ENCODE data around the gene NCBP1.
"Not testable (repeated sequence)": the region's sequence is repeated elsewhere in the genome, so short reads cannot be mapped to it uniquely, and the experiment has no call there.

Gene NCBP1

GRCh38 chr9:97673922-97674321, 40.3 kb downstream of the NCBP1 start:
- DNase-seq (ENCODE audit: low read depth in 2 of 2, low spot score in 1 of 2) = no peak

DNA sequence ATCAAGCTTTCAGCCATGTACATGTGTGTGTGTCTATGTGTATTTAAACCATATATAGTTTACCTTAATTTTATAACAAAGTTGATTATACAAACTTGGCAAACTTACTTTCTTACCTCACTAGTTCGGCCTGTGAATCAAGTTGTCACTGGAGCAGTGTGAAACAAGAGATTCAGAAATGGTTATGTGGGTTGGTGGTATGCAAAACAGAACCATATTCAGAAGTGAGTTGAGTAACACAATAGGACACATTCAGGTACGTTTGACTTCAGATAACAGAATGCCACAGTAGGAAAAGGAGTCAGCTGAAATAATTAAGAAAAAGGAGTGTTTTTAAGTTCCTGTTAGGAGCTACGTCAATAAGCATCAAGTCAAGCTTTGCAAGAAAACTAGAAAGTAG, 42.0 kb downstream of the NCBP1 start:
- DNase-seq (ENCODE audit: low read depth in 2 of 2, low spot score in 1 of 2) = no peak

GRCh38 chr9:97682242-97682641, 48.6 kb downstream of the NCBP1 start:
- no peak for DNase-seq (ENCODE audit: low read depth in 2 of 2, low spot score in 1 of 2)

- DNase-seq (ENCODE audit: low read depth in 2 of 2, low spot score in 1 of 2) = no peak
Observed at GRCh38 chr9:97688654-97689053, 55.0 kb downstream of the NCBP1 start.

DNA sequence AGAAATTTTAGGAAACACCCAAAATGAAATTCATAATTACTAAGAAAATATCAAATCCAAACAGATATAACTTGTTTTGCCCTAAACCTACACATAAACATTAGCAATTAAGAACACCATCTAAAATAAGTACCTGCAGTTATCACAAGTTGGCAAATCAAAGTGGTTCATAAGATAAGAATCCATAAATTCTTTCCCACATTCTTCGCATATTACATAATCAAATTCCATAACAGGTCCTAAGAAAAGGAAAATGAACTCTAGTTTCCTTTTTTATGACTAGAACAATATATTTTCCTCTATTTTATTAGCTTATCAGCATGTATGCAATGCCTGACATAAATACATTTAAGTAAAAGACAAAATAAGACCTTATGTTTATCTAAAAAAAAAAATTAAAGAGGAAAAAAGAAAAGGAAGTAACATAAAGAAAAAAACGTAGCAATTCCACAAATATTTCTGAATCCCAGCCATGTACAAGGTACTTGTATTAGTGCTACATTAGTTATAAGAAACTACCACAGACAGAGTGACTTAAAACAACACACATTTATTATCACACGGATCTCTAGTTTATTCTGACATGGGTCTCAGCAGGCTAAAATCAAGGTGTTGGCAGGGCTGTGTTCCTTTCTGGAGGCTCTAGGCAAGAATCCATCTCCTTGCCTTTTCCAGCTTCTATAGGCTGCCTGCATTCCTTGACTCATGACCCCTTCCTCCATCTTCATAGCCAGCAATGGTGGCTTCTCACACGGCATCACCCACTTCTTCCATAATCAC, 56.0 kb downstream of the NCBP1 start:
- no peak for DNase-seq (ENCODE audit: low read depth in 2 of 2, low spot score in 1 of 2)

DNA sequence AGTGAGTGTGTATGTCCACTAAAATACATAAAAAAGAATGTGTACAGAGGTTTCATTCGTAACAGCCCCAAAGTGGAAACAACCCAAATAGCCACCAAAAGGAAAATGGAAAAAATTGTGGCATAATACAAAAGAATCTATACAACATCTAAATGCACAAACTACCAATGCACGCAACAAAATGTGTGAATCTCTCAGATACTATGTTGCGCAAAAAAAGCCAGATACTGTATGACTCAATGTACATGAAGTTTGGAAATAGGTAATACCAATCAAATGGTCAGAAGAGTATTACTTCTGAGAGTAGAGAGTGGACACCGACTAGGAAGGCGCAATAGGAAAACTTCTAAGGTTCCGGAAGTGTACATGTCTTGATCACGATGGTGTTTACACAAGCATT, 61.1 kb downstream of the NCBP1 start:
- no peak for DNase-seq (ENCODE audit: low read depth in 2 of 2, low spot score in 1 of 2)

- DNase-seq (ENCODE audit: low read depth in 2 of 2, low spot score in 1 of 2) = no peak
Observed at GRCh38 chr9:97695390-97695789, 61.8 kb downstream of the NCBP1 start.

GRCh38 chr9:97695995-97696802, 62.6 kb downstream of the NCBP1 start:
- DNase-seq (ENCODE audit: low read depth in 2 of 2, low spot score in 1 of 2) = no peak

DNA sequence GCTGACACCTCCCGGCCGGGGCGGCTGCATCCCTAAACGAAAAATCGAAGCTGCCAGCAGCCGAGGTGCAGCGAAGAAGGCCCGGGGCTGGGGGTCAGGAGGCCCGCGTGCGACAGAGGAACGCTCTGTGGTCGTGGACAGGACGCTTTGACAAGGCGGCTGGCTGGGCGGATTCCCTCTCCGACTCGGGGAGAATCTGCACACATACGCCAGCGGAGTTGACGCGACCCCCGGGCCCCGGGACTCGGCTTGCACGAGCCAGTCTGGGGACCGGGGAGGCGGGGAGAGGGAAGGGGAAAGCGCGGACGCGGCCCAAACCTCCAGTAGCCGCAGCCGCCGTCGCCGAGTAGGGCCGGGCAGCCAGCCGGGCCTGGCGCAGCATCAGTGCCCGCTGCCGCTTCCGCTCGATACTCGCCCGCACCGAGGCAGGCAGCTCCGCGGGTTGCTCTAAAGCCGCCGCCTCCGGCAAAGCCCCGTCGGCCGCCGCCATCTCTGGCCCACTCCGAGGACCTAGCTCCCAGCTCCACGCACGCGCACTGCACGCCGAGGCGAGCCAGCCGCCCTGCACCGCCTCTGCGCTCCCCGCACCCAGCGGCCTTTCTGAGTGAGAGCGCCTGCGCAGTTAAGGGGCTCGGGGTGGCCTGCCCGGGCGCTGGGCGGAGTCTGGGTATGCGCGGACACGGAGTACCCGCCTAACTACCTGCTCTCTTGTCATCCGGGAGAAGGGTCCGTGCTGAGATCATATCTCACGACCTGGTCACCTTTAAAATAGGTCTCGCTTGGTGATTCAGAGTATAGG, 63.4 kb downstream of the NCBP1 start, which contains the start of gene XPA:
Gene XPA, minus strand, starts transcription at position 538 of the 799 bp plus-strand sequence. Its CDS starts 48 bp downstream, at position 490.
- peak; percentile 92 to 96 for DNase-seq (ENCODE audit: low read depth in 2 of 2, low spot score in 1 of 2)

GRCh38 chr9:97697837-97698236, 64.2 kb downstream of the NCBP1 start:
- no peak for DNase-seq (ENCODE audit: low read depth in 2 of 2, low spot score in 1 of 2)

DNA sequence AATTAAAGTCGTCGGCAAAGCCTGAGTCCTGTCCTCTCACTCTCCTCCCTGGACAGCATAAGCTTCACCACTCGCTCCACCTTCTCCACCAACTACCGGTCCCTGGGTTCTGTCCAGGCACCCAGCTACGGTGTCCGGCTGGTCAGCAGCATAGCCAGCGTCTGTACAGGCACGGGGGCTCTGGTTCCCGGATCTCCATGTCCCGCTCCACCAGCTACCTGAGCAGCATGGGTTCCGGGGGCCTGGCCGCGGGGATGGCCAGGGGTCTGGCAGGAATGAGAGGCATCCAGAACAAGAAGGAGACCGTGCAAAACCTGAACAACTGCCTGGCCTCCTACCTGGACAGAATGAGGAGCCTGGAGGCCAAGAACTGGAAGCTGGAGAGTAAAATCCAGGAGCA, 65.2 kb downstream of the NCBP1 start:
- no peak for DNase-seq (ENCODE audit: low read depth in 2 of 2, low spot score in 1 of 2)

GRCh38 chr9:97699281-97699680, 65.7 kb downstream of the NCBP1 start:
- DNase-seq (ENCODE audit: low read depth in 2 of 2, low spot score in 1 of 2) = not testable (repeated sequence)

DNA sequence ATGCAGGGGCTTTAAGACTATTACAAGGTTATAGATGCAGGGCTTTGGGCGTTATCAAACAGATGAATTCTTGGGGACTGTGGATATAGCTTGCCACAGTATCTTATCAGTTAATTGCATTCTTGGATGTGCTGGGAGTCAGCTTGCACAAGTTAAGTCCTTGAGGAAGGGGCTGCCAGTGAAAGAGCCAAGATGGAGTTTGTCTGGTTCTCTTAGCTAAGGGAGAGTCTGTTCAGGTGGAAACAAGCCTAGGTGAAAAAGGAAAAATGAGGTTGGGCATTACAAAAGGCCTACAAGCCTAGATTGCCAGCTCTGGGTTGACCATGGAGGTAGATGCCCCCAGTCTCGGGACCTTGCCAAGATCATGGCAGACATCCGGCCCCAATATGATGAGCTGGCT, 66.2 kb downstream of the NCBP1 start:
- DNase-seq (ENCODE audit: low read depth in 2 of 2, low spot score in 1 of 2) = not testable (repeated sequence)

DNA sequence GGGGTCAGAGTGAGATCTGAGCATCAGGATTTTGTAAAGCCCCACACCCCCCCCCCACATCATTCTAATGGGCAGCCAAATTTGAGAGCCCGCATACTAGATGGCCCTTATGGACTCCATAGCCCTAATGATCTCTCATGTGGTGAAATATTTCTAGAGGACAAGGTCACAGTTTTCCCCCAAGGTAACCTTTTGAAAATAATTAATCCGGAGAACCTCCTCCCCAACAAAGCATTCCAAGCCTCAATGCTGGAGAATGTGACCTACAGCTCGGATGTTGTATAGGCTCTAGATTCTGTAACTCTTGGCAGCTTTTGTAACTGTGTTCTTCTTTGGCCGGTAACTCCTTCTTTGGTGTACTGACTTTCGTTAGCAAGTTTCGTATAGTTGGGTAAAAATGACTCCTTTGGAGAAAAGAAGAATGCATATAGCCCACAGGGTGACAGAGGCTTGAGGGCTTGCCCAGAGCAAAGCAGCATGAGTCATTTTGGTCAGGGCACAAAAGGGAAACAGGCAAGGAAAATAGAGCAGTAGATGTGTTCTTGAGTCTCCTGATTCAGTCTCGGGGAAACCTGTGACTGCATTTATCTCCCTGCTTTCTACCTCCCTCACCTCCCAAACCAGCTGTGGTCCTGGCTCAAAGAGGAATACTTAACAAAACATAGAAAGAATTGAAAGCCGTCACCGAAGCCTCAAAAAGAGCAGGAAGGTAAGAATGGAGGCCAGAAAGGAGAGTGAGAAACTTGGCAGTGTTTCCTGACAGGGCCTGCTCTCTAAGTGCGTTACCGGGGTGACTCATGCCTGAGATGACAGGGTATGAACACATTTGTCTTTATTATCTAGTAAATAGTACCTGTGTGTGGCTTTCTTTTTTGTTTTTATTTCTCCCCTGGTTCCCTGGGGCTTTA, 70.1 kb downstream of the NCBP1 start:
- DNase-seq (ENCODE audit: low read depth in 2 of 2, low spot score in 1 of 2) = no peak

GRCh38 chr9:97704345-97704677, 70.7 kb downstream of the NCBP1 start:
- no peak for DNase-seq (ENCODE audit: low read depth in 2 of 2, low spot score in 1 of 2)

DNA sequence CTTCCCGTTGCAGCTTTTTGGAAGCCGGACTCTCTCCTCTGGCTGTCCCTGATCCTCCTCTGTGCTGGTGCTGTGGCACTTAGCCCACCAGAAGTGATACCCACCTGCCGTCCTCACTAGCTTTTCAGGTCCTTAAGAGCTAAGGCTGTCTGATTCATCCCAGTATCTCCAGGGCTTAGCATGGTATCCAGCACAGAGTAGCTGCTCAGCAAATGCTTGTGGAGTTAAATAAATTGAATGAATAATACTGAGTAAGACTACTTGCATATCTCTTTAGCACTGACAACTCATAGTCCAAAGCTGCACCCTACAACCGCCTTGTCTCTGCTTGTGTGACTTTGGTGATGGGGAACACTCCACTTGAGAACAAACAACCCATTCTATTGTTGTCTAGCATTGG, 71.2 kb downstream of the NCBP1 start:
- no peak for DNase-seq (ENCODE audit: low read depth in 2 of 2, low spot score in 1 of 2)

DNA sequence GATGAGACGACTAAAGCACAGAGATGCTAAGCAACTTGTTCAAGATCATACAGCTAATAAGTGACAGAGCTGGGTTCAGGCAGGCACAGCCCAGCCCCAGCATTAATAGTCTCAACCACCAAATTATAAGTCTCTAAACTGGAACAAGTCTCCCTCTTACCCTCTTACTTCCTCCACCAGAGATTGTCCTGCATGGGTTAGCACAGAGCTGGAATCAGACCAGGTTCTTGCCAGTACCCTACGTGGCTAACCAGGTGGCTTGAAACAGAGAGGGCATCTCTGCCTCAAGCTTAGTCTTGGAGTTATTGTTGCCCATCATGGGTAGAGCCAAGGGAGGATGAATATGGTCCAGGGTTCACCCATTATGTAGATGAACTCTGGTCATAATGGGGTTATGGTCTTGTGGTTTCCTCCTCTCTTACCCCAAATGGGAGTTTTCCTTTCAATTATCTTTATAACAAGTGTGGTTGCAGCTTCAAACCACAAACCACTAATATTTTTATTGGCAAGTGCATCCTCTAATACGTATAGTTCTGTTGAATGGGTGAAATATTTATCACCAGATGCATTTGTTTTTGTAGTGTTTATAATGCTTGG, 71.8 kb downstream of the NCBP1 start:
- no peak for DNase-seq (ENCODE audit: low read depth in 2 of 2, low spot score in 1 of 2)

DNA sequence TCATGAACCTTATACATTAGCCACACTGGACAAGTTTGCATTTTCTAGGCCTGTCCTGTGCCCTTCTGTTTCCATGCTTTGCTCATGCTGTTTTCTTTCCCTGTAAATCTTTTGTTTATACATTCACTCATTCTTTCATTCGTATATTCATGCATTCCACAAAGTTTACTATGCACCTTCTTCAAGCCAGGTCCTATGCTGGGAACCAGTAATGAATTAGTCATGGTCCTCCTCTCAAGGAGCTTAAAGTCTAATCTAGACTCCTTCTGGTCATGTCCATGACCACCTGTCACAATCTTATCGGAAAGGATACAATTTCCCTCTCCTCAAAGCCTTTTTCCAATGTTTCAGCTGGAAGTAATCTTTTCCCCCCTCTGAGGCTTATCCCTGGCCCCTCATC, 72.6 kb downstream of the NCBP1 start:
- DNase-seq (ENCODE audit: low read depth in 2 of 2, low spot score in 1 of 2) = no peak

DNA sequence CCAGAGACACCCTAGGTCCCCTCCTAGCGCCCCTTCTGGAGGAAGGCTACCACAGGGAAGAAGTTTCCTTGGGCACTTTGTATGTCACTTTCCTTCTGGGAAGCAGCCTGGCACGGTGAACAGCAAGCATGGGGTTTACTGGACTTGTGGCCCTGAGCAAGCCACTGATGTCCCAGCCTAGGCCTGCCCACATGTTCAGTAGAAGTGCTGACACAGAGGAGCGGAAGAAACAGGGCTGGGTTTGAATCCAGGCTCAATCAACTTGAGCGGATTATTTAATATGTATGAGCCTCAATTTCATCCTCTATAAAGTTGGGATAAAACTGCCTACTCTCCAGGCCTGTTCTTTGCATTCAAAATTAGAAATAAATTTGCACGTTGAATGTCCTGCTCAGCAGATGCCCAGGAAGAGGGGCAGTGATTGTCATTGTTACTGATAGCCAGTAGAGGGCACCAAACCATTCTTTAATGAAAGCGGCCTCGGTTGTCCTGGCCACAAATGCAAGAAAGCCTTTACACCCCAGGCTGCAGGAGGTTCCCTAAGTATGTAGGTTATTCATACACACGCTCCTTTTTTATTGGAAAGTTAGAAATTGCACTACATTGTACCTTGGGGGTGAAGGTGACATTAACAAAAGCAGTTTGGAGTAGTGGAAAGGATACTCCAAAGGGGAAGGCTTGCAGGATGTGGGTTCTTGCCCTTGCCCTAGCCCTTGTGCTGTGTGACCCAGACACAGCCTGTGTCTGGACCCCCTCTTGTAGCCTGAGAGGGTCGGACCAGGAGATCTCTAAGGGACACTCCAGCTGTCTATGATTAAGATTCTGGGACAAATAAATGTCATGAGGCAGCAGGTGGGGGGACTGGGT, 77.0 kb downstream of the NCBP1 start:
- DNase-seq (ENCODE audit: low read depth in 2 of 2, low spot score in 1 of 2) = no peak
